Measurements from ENCODE around the gene CT45A5.
"Not testable (repeated sequence)": the region's sequence is repeated elsewhere in the genome, so short reads cannot be mapped to it uniquely, and the experiment has no call there.

The CT45A5 gene

GRCh38 chrX:135785403-135785802 lies at the start of gene CT45A5:
Gene CT45A5 (minus strand): TSS chrX:135785503. CDS start chrX:135781729, 3,774 bp downstream.
- not testable (repeated sequence) for DNase-seq

GRCh38 chrX:135819912-135820311 lies 34.6 kb upstream of the CT45A5 start, which contains the start of gene CT45A2:
Gene CT45A2 (minus strand): TSS chrX:135820012. CDS start chrX:135816265, 3,747 bp downstream.
- not testable (repeated sequence) for DNase-seq

DNA sequence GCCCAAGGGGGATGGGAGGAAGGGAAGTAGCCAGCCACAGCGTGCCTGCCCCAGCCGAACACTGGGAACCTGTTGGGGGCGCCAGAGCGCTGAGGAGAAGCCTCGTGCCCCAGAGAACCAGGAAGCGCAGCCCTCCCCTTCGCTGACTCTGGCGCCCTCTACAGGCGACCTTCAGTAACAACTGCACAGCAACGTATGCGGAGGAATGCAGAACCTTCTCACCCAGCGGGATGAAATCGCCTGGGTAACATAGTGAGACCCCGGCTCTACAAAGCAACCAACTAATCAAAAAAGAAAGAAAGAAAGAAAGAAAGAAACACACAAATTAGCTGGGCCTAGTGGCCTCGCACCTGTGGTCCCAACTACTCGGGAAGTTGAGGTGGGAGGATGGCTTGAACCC lies 17.4 kb upstream of the CT45A5 start, which contains the start of gene CT45A6:
Gene CT45A6, minus strand, starts transcription at position 101 of the 400 bp plus-strand sequence. CDS start 3,794 bp downstream, outside the sequence.
- not testable (repeated sequence) for DNase-seq

- not testable (repeated sequence) for DNase-seq
These were observed 17.2 kb downstream of the CT45A5 start, which contains the start of gene CT45A3 for GRCh38 chrX:135768091-135768490. Gene CT45A3 (minus strand): TSS chrX:135768191. CDS start chrX:135764444, 3,747 bp downstream.

DNA sequence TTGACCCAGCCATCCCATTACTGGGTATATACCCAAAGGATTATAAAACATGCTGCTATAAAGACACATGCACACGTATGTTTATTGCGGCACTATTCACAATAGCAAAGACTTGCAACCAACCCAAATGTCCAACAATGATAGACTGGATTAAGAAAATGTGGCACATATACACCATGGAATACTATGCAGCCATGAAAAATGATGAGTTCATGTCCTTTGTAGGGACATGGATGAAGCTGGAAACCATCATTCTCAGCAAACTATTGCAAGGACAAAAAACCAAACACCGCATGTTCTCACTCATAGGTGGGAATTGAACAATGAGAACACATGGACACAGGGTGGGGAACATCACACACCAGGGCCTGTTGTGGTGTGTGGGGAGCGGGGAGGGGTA lies 40.6 kb downstream of the CT45A5 start:
- DNase-seq = not testable (repeated sequence)

DNA sequence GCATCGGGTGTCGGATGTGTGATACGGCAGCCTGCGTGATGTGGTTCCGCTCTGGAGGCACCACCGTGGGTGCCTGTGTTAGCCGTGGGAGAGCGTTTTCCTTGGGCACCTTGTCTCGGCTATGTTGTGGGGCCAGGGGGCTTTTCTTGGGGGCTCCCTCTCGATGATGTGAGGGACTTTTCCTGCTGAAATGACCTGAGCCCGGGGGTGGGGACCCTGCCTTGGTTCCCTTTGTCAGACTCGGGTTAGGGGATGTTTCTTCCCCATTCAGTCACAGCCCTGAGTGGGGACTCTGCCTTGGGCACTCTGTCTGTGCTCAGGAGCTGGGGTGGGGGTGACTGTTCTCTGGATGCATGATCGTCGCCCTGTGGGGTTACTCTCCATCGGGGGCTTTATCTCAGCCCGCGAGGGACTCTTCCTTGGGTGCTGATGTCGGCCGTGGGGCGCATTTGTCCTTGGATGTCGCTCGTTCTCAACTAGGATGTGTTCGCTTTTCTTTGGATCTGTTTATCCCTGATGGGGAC lies 44.0 kb downstream of the CT45A5 start:
- no peak for DNase-seq

GRCh38 chrX:135740681-135741149 lies 44.6 kb downstream of the CT45A5 start:
- DNase-seq = peak; percentile 53

DNA sequence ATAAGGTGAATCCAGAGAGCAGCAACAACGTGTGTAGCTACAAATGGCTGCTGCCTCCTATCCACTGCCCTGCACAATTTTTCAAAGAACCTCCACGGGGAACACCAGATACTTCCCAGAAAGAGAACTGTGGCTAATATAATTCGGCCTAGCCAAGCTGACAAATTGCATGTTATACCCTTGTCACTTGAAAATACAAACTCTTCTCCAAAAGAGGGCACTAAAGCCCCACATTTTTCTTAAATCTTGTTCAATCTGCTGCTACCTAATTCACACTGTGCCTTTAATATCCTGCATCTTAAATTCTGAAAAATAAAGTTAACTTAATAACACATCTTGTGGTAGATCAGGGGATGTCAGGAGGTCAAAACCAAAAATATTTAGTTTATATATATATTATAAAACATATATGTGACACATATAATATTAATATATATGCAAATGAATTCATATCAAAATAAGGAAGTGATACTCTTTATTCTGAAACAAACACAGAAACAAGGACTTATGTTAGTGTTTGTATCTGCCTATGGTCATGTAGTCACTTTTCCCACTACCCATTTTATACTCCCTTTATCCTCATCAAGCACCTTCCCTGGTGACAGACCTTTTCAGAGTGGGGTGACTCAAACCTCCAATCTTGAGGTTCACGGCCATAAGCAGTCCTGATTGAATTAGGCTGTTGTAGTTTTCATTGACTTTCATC lies 47.8 kb downstream of the CT45A5 start:
- DNase-seq = no peak

DNA sequence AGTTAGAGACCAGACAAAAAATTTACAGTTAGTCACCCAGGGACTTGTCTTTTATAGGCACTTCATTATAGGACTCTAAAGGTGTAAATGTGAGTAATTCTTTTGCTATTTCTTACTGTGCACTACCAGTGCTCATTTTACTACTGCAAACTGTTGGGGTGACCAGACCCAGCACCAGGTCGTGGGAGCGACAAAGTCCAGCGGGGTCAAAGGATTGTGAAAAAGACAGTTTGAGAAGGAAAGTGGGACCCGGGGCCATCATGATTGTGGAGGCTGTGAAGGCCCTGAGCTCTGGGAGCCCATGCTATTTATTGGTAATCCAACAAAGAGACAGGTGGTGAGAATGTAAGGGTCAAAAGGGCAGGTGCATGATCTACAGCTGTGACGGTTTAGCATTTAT lies 50.6 kb downstream of the CT45A5 start:
- DNase-seq = not testable (repeated sequence)

Data from CD4-positive, alpha-beta T cell treated with Interleukin-6 for 4 hours (primary cell).